GM10266 (cell line): Measurements from ENCODE around the gene MMD.

Experiments used
- DNase-seq: peaks from one replicate; pipeline ENCODE4 v3.0.0; 2012; ENCODE audit errors: extremely low spot score
- CTCF ChIP-seq: IDR thresholded peaks from 2 replicates; pipeline ENCODE4 v1.5.1; 2012; ENCODE audit warnings: mild to moderate bottlenecking, low read depth; ENCODE audit not compliant: control insufficient read depth, insufficient read depth; ENCODE audit errors: missing control alignments

The MMD gene

GRCh38 chr17:55342800-55343585, 78.6 kb downstream of the MMD start:
- DNase-seq: no peak
- no peak for TF ChIP-seq CTCF
